H1 (cell line): Measurements from ENCODE around the gene ARID1B. TPM values are rescaled to one million over a fixed set of nuclear protein-coding genes. Genes with fewer than 3 reads are reported as not detected.

Experiments
- CTCF ChIA-PET: fragments of 300-600 bp; sonication (Branson Sonifier 250); formaldehyde crosslinking; loops from one replicate; lab custom pipeline; 2021; ENCODE audit not compliant: partially characterized antibody; lab: Charles Lee
- POLR2A ChIA-PET: fragments of 300-600 bp; sonication (Branson Sonifier 250); formaldehyde crosslinking; loops from one replicate; lab custom pipeline; 2021; ENCODE audit warnings: inconsistent platforms; ENCODE audit not compliant: partially characterized antibody; lab: Charles Lee
- DNase-seq, 2 experiments: peaks; one replicate each; pipeline versions ENCODE4 v3.0.0 to v3.0.0-alpha.2; 2010 to 2022; ENCODE audit warnings: low spot score in 2 of 2, low read depth in 1 of 2, mixed read lengths in 1 of 2
- FAIRE-seq: peaks from 2 replicates; lab custom pipeline; 2011; peaks lifted over from hg19 to GRCh38; lab: Jason Lieb, UNC
- H2AFZ ChIP-seq: 2 replicates; pipeline ENCODE4 v1.8.1; 2012; ENCODE audit warnings: low read length, inconsistent platforms
- H2AK5ac ChIP-seq: 2 replicates; pipeline ENCODE4 v1.6.1; 2013; ENCODE audit warnings: low read depth, low read length
- H2BK120ac ChIP-seq: replicated peaks from 2 replicates; pipeline ENCODE3; 2013; ENCODE audit warnings: low read depth, low read length, inconsistent platforms
- H2BK12ac ChIP-seq: 2 replicates; pipeline ENCODE4 v1.6.1; 2013; ENCODE audit warnings: low read depth, low read length
- H2BK15ac ChIP-seq: 2 replicates; pipeline ENCODE4 v1.6.1; 2013; ENCODE audit warnings: low read length
- H2BK20ac ChIP-seq: 2 replicates; pipeline ENCODE4 v1.6.1; 2013; ENCODE audit warnings: low read length
- H2BK5ac ChIP-seq: 2 replicates; pipeline ENCODE4 v1.6.1; 2013; ENCODE audit warnings: low read depth, low read length
- H3K14ac ChIP-seq: 2 replicates; pipeline ENCODE4 v1.6.1; 2013; ENCODE audit warnings: inconsistent platforms; ENCODE audit not compliant: insufficient read length
- H3K18ac ChIP-seq: 2 replicates; pipeline ENCODE4 v1.6.1; 2013; ENCODE audit warnings: low read length; ENCODE audit errors: extremely low read depth
- H3K23ac ChIP-seq: 2 replicates; pipeline ENCODE4 v1.6.1; 2013; ENCODE audit warnings: inconsistent platforms; ENCODE audit not compliant: insufficient read length
- H3K23me2 ChIP-seq: 2 replicates; pipeline ENCODE4 v1.6.1; 2013; ENCODE audit warnings: low read depth, low read length
- H3K27ac ChIP-seq: 2 replicates; pipeline ENCODE4 v1.6.1; 2011; ENCODE audit warnings: low read depth, low read length, inconsistent platforms
- H3K27me3 ChIP-seq, 4 experiments: replicated peaks in 1 of 4; 1 replicate in 1 of 4; 2 replicates in 3 of 4; pipeline versions ENCODE4 v1.6.1 to v1.8.1; 2011 to 2013; ENCODE audit warnings: low read length in 3 of 4, mild to moderate bottlenecking in 3 of 4, inconsistent platforms in 2 of 4, mixed read lengths in 2 of 4, moderate library complexity in 1 of 4; ENCODE audit not compliant: control insufficient read depth in 3 of 4, insufficient read depth in 3 of 4; ENCODE audit errors: extremely low read depth in 1 of 4
- H3K36me3 ChIP-seq, 4 experiments: 2 replicates each; pipeline versions ENCODE4 v1.6.1 to v1.8.1; 2011 to 2013; ENCODE audit warnings: mild to moderate bottlenecking in 4 of 4, low read length in 3 of 4, moderate library complexity in 2 of 4, control low read depth in 1 of 4, inconsistent platforms in 1 of 4; ENCODE audit not compliant: insufficient read depth in 4 of 4, control insufficient read depth in 2 of 4
- H3K4ac ChIP-seq: replicated peaks from 2 replicates; pipeline ENCODE3; 2013; ENCODE audit warnings: low read length, low read depth, mixed read lengths, inconsistent platforms; ENCODE audit not compliant: insufficient read length
- H3K4me1 ChIP-seq, 4 experiments: replicated peaks in 1 of 4; 1 replicate in 1 of 4; 2 replicates in 3 of 4; pipeline versions ENCODE4 v1.6.1 to v1.8.1; 2011 to 2013; ENCODE audit warnings: low read length in 3 of 4, inconsistent platforms in 2 of 4, mixed read lengths in 1 of 4; ENCODE audit not compliant: insufficient read depth in 4 of 4, control insufficient read depth in 3 of 4
- H3K4me2 ChIP-seq, 2 experiments: 2 replicates each; pipeline versions ENCODE4 v1.6.1 to v1.8.1; 2011 to 2013; ENCODE audit warnings: low read depth in 2 of 2, low read length in 2 of 2, control low read depth in 1 of 2, inconsistent platforms in 1 of 2, mild to moderate bottlenecking in 1 of 2; ENCODE audit not compliant: insufficient read depth in 1 of 2
- H3K4me3 ChIP-seq, 4 experiments: fragments of 200-600, 300-600 bp in 1 of 4; sonication (generic), shearing (Covaris generic), sonication (Bioruptor Twin) in 1 of 4; 2 replicates each; pipeline versions ENCODE4 v1.5.1 to v1.8.1; 2011 to 2016; ENCODE audit warnings: low read length in 4 of 4, low read depth in 3 of 4, control low read depth in 2 of 4, inconsistent platforms in 2 of 4, mild to moderate bottlenecking in 2 of 4, mixed read lengths in 1 of 4, moderate library complexity in 1 of 4; ENCODE audit not compliant: insufficient read depth in 2 of 4; ENCODE audit errors: extremely low read depth in 1 of 4
- H3K56ac ChIP-seq: replicated peaks from 2 replicates; pipeline ENCODE3; 2013; ENCODE audit warnings: low read depth, mild to moderate bottlenecking, mixed read lengths, low read length, inconsistent platforms; ENCODE audit not compliant: insufficient read length
- H3K79me1 ChIP-seq: 2 replicates; pipeline ENCODE4 v1.6.1; 2013; ENCODE audit warnings: low read depth, low read length, control low read depth
- H3K79me2 ChIP-seq, 2 experiments: 2 replicates each; pipeline versions ENCODE4 v1.6.1 to v1.8.1; 2012 to 2013; ENCODE audit warnings: low read length in 2 of 2, mild to moderate bottlenecking in 2 of 2, inconsistent platforms in 1 of 2; ENCODE audit not compliant: insufficient read depth in 2 of 2, control insufficient read depth in 1 of 2
- H3K9ac ChIP-seq, 4 experiments: replicated peaks in 1 of 4; 1 replicate in 1 of 4; 2 replicates in 3 of 4; pipeline versions ENCODE4 v1.6.1 to v1.8.1; 2011 to 2013; ENCODE audit warnings: low read depth in 3 of 4, low read length in 3 of 4, control low read depth in 2 of 4, mild to moderate bottlenecking in 2 of 4, moderate library complexity in 2 of 4, inconsistent platforms in 1 of 4; ENCODE audit errors: extremely low read depth in 1 of 4
- H3K9me3 ChIP-seq, 2 experiments: 2 replicates each; pipeline versions ENCODE4 v1.6.1 to v1.8.1; 2012 to 2013; ENCODE audit warnings: mild to moderate bottlenecking in 2 of 2, moderate library complexity in 2 of 2, control low read depth in 1 of 2, inconsistent platforms in 1 of 2, low read depth in 1 of 2, low read length in 1 of 2, mixed read lengths in 1 of 2; ENCODE audit not compliant: insufficient read depth in 2 of 2
- H4K20me1 ChIP-seq, 2 experiments: replicated peaks in 1 of 2; 2 replicates each; pipeline versions ENCODE3 to v1.8.1; 2011 to 2013; ENCODE audit warnings: inconsistent platforms in 2 of 2, low read length in 2 of 2, mild to moderate bottlenecking in 1 of 2; ENCODE audit not compliant: insufficient read depth in 2 of 2, control insufficient read depth in 1 of 2
- H4K5ac ChIP-seq: 2 replicates; pipeline ENCODE4 v1.6.1; 2013; ENCODE audit warnings: low read length, low read depth, mixed read lengths, inconsistent platforms; ENCODE audit not compliant: insufficient read length
- H4K8ac ChIP-seq: 2 replicates; pipeline ENCODE4 v1.8.0; 2013; ENCODE audit warnings: mild to moderate bottlenecking, moderate library complexity, low read length, inconsistent platforms; ENCODE audit not compliant: insufficient read depth; ENCODE audit errors: extremely low read depth
- H4K91ac ChIP-seq: replicated peaks from 2 replicates; pipeline ENCODE3; 2013; ENCODE audit warnings: low read length, mixed read lengths, inconsistent platforms; ENCODE audit not compliant: insufficient read length
- BACH1 ChIP-seq: IDR thresholded peaks from 2 replicates; pipeline ENCODE4 v1.6.1; 2012; ENCODE audit warnings: low read length, improper control_type of control experiment
- E2F6 ChIP-seq: IDR thresholded peaks from 2 replicates; pipeline ENCODE4 v1.6.1; 2012; ENCODE audit warnings: inconsistent platforms
- FOSL1 ChIP-seq: IDR thresholded peaks from 2 replicates; pipeline ENCODE4 v1.6.1; 2011; ENCODE audit warnings: mild to moderate bottlenecking, low read depth, low read length, moderate library complexity; ENCODE audit not compliant: insufficient read depth
- JUND ChIP-seq: IDR thresholded peaks from 2 replicates; pipeline ENCODE4 v1.6.1; 2011; ENCODE audit warnings: mild to moderate bottlenecking, improper control_type of control experiment, low read length
- NRF1 ChIP-seq: IDR thresholded peaks from 2 replicates; pipeline ENCODE4 v1.6.1; 2011; ENCODE audit warnings: mild to moderate bottlenecking, low read depth, low read length, improper control_type of control experiment
- RBBP5 ChIP-seq: IDR thresholded peaks from 2 replicates; pipeline ENCODE4 v1.7.1; 2012; ENCODE audit warnings: low read depth, mild to moderate bottlenecking, inconsistent platforms, low read length, moderate library complexity, borderline replicate concordance
- TBP ChIP-seq: IDR thresholded peaks from 2 replicates; pipeline ENCODE4 v1.6.1; 2011; ENCODE audit warnings: low read depth, low read length, improper control_type of control experiment
- WGBS, 2 experiments: shearing (Covaris generic) in 1 of 2; methylation state at CpG; one replicate each; pipeline versions ENCODE4 v1.1.6 to v1.1.7; 2013 to 2015; ENCODE audit warnings: low lambda C conversion rate in 2 of 2, mixed read lengths in 2 of 2, inconsistent platforms in 1 of 2, low coverage in 1 of 2, missing lambda C conversion rate in 1 of 2; ENCODE audit not compliant: insufficient replicate concordance in 2 of 2, insufficient coverage in 1 of 2, insufficient read length in 1 of 2; ENCODE audit errors: extremely low coverage in 1 of 2, missing lambda C conversion rate in 1 of 2; 5-methylcytosine and 5-hydroxymethylcytosine counted together
- polyA plus RNA-seq, 7 experiments: library from polyadenylated mRNA; depleted of rRNA in 3 of 7; stranded (reverse) in 5 of 7; unstranded in 2 of 7; fragments of >200 nt in 5 of 7; fragments of 200-250 nt in 2 of 7; gene quantifications; 1 replicate in 5 of 7; 2 replicates in 1 of 7; 4 replicates in 1 of 7; pipeline versions ENCODE4 v1.2.1 to v1.2.3, GENCODE V29; 2011 to 2013; ENCODE audit warnings: missing spikeins in 2 of 7, mixed read lengths in 2 of 7
- total RNA-seq: library from RNA; stranded (reverse); fragmentation: NEBNext Ultra II Directional; extraction: Animal tissue kit (Norgen Biotek cat#: 25700); gene quantifications from 2 replicates; pipeline ENCODE4 v1.2.1, GENCODE V29; 2021
- TF ChIP-seq, protein P1 (sequence below): IDR thresholded peaks from 2 replicates; pipeline ENCODE4 v1.6.1; 2011; ENCODE audit warnings: low read length, improper control_type of control experiment
- TF ChIP-seq, protein P2 (sequence below), 3 experiments: IDR thresholded peaks; 1 replicate in 2 of 3; 2 replicates in 1 of 3; pipeline versions ENCODE4 v1.5.1 to v1.6.1; 2011; ENCODE audit warnings: low read length in 3 of 3, mild to moderate bottlenecking in 3 of 3, inconsistent platforms in 2 of 3, low read depth in 1 of 3, moderate library complexity in 1 of 3; ENCODE audit not compliant: insufficient read depth in 1 of 3; ENCODE audit errors: control extremely low read depth in 1 of 3

ARID1B gene
- total and polyA plus RNA-seq, 2 of the 8 experiments (the other 6 are each of a cell fraction or from before 2014, with no cell fraction given): 24.3 to 70.3 TPM

DNA sequence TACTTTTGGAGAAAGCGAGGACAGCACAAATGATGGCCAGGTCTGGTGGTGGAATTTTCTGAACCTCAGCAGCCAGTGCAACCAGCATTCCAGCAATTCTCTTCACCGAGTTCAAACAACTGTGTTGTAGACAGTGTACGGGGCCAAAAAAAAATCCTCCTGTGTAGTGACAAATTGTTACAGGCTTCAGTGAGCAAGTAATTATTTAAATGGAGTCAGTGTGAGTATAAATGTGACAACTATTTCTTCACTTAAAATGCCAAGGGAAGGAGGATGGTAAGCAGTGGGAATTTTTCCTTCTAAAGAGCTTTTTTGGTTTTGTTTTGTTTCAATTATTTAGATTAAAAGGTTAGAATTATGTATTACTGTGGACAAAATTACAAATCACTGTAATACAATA lies 392.0 kb downstream of the ARID1B start:
- H2BK15ac ChIP-seq: no peak overlapping the region
- no peak overlapping the region for H4K5ac ChIP-seq
- no peak overlapping the region for H3K4me3 ChIP-seq
- no peak overlapping the region for H3K18ac ChIP-seq
- H3K79me1 ChIP-seq: no peaks in the 10 kb centered on the region
- no peak overlapping the region for H2BK20ac ChIP-seq
- no peak overlapping the region for H2AK5ac ChIP-seq
- WGBS, 2 experiments: 91% methylated on average over 3 of the region's 3 CpGs; no CpG with 5 or more reads in 1 of the 2 experiments
- H3K14ac ChIP-seq: no peak overlapping the region
- no peak overlapping the region for H3K23ac ChIP-seq
- H3K56ac ChIP-seq: no peak overlapping the region
- ChIA-PET POLR2A (interaction anchor here (1.1 to 3.9 kb wide), 2 partner anchors 11 to 19 kb away, joined by 4 to 11 read pairs; no protein-coding TSS in a partner anchor), CTCF (interaction anchor here (1.0 to 1.5 kb wide), 4 partner anchors 10 to 123 kb away, joined by 3 to 5 read pairs (median 3); no protein-coding TSS in a partner anchor)
- no peak for FAIRE-seq
- H3K27me3 ChIP-seq: no peaks in the 10 kb centered on the region
- DNase-seq: no peak
- no peaks in the 10 kb centered on the region for H3K9me3 ChIP-seq
- H3K27ac ChIP-seq: no peak overlapping the region
- H4K91ac ChIP-seq: no peak overlapping the region
- no peaks in the 10 kb centered on the region for H3K79me2 ChIP-seq
- H2BK12ac ChIP-seq: no peak overlapping the region
- no peak overlapping the region for H4K8ac ChIP-seq
- peaks cover 0 to 6% (median 0%) of the 10 kb centered on the region in 4 experiments; a peak in 2 of 8 replicates for H3K36me3 ChIP-seq
- H2AFZ ChIP-seq: no peak overlapping the region
- H3K23me2 ChIP-seq: no peaks in the 10 kb centered on the region
- no peak overlapping the region for H2BK5ac ChIP-seq
- H3K9ac ChIP-seq: no peak overlapping the region
- no peak overlapping the region for H3K4ac ChIP-seq
- peaks cover 0 to 11% (median 0%) of the 10 kb centered on the region in 4 experiments; a peak in 2 of 7 replicates for H3K4me1 ChIP-seq
- H2BK120ac ChIP-seq: no peak overlapping the region
- H3K4me2 ChIP-seq: no peak overlapping the region
- H4K20me1 ChIP-seq: no peaks in the 10 kb centered on the region
- TF ChIP-seq FOSL1 (no peak), NRF1 (no peak), BACH1 (no peak), JUND (no peak), E2F6 (no peak), TBP (no peak), RBBP5 (no peak)
- TF ChIP-seq, protein P1, sequence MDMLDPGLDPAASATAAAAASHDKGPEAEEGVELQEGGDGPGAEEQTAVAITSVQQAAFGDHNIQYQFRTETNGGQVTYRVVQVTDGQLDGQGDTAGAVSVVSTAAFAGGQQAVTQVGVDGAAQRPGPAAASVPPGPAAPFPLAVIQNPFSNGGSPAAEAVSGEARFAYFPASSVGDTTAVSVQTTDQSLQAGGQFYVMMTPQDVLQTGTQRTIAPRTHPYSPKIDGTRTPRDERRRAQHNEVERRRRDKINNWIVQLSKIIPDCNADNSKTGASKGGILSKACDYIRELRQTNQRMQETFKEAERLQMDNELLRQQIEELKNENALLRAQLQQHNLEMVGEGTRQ: no peak
- TF ChIP-seq, protein P2, sequence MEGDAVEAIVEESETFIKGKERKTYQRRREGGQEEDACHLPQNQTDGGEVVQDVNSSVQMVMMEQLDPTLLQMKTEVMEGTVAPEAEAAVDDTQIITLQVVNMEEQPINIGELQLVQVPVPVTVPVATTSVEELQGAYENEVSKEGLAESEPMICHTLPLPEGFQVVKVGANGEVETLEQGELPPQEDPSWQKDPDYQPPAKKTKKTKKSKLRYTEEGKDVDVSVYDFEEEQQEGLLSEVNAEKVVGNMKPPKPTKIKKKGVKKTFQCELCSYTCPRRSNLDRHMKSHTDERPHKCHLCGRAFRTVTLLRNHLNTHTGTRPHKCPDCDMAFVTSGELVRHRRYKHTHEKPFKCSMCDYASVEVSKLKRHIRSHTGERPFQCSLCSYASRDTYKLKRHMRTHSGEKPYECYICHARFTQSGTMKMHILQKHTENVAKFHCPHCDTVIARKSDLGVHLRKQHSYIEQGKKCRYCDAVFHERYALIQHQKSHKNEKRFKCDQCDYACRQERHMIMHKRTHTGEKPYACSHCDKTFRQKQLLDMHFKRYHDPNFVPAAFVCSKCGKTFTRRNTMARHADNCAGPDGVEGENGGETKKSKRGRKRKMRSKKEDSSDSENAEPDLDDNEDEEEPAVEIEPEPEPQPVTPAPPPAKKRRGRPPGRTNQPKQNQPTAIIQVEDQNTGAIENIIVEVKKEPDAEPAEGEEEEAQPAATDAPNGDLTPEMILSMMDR (IDR thresholded peaks at IDR 0.05; ENCODE audit: control extremely low read depth in 1 of 3, insufficient read depth in 1 of 3, low read depth in 1 of 3, low read length in 3 of 3): no peak
